ENCODE measurements around the gene C12orf50. TPM values are rescaled to one million over a fixed set of nuclear protein-coding genes. Genes with fewer than 3 reads are reported as not detected.

C12orf50 gene
- total RNA-seq, 4 donors from 2014 or later = not detected

DNA sequence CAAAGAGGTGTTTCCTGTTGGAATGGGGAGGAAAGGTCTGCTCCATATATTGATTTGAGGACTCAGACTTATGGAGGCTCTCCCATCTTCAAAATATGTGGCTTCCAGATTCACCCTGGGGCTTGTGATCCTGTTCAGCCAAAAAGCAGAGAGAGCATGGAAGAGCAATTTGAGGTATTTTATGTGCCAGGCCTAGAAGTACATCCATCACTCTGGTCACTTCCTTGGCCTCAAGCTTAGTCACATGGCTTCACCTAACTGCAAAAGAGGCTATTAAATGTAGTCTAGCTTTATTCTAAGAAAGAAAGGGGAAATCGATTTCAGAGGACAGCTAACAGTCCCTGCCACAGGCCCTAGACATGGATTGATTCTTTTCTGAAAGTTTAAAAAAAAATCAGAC, 86.2 kb downstream of the C12orf50 start:
- WGBS, 2 donors = 51 to 55% methylated on average over 1 of the region's 1 CpG
- TF ChIP-seq POLR2A (IDR thresholded peaks at IDR 0.05) = no peak
- TF ChIP-seq, protein P1, sequence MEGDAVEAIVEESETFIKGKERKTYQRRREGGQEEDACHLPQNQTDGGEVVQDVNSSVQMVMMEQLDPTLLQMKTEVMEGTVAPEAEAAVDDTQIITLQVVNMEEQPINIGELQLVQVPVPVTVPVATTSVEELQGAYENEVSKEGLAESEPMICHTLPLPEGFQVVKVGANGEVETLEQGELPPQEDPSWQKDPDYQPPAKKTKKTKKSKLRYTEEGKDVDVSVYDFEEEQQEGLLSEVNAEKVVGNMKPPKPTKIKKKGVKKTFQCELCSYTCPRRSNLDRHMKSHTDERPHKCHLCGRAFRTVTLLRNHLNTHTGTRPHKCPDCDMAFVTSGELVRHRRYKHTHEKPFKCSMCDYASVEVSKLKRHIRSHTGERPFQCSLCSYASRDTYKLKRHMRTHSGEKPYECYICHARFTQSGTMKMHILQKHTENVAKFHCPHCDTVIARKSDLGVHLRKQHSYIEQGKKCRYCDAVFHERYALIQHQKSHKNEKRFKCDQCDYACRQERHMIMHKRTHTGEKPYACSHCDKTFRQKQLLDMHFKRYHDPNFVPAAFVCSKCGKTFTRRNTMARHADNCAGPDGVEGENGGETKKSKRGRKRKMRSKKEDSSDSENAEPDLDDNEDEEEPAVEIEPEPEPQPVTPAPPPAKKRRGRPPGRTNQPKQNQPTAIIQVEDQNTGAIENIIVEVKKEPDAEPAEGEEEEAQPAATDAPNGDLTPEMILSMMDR (IDR thresholded peaks at IDR 0.05) = no peak
- no peak for DNase-seq (ENCODE audit: low spot score in 2 of 2)
- H3K4me3 ChIP-seq (ENCODE audit: low read depth, poor library complexity, severe bottlenecking) = no peak overlapping the region
- intact Hi-C loops (cut with DNase I; ENCODE audit: low total_unique reads) = no loop called here

- intact Hi-C loops (cut with DNase I; ENCODE audit: low total_unique reads) = no loop called here
- no peak overlapping the region for H3K4me3 ChIP-seq (ENCODE audit: low read depth, poor library complexity, severe bottlenecking)
- no peak for TF ChIP-seq POLR2A (IDR thresholded peaks at IDR 0.05)
- TF ChIP-seq, protein P1 (IDR thresholded peaks at IDR 0.05) = no peak
- no peak for DNase-seq (ENCODE audit: low spot score in 2 of 2)
These were observed 90.0 kb downstream of the C12orf50 start for GRCh38 chr12:87939182-87939581.

GRCh38 chr12:87935216-87935615, 94.0 kb downstream of the C12orf50 start:
- DNase-seq (ENCODE audit: low spot score in 2 of 2) = no peak
- intact Hi-C loops (cut with DNase I; ENCODE audit: low total_unique reads) = no loop called here
- H3K4me3 ChIP-seq (ENCODE audit: low read depth, poor library complexity, severe bottlenecking) = no peak overlapping the region
- TF ChIP-seq, protein P1 (IDR thresholded peaks at IDR 0.05) = no peak
- TF ChIP-seq POLR2A (IDR thresholded peaks at IDR 0.05) = no peak

GRCh38 chr12:87933991-87934390, 95.2 kb downstream of the C12orf50 start:
- TF ChIP-seq POLR2A (IDR thresholded peaks at IDR 0.05) = no peak
- TF ChIP-seq, protein P1 (IDR thresholded peaks at IDR 0.05) = no peak
- no peak for DNase-seq (ENCODE audit: low spot score in 2 of 2)
- intact Hi-C loops (cut with DNase I; ENCODE audit: low total_unique reads) = no loop called here
- no peak overlapping the region for H3K4me3 ChIP-seq (ENCODE audit: low read depth, poor library complexity, severe bottlenecking)

DNA sequence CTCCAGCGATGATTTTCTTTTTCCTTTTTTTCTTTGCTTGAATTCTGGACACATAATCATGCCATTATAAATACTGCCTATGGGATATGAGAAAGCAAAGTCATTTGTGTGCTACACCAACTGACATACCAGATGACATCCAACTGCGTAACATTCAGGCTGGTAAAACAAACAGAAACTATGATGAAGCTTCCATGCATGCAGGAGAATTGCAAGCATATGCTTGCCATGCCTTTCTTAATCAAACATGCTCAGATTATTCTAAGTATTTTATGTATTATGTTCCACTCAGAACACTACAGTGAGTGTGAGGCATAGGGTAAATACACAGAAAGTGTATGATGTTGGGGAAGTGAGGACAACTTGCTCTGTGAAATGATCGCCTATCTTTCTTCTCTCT, 97.4 kb downstream of the C12orf50 start:
- TF ChIP-seq, protein P1 (IDR thresholded peaks at IDR 0.05) = no peak
- TF ChIP-seq POLR2A (IDR thresholded peaks at IDR 0.05) = no peak
- no peak overlapping the region for H3K4me3 ChIP-seq (ENCODE audit: low read depth, poor library complexity, severe bottlenecking)
- intact Hi-C loops (cut with DNase I; ENCODE audit: low total_unique reads) = no loop called here
- WGBS, 2 donors = 80 to 83% methylated on average over 3 of the region's 3 CpGs
- no peak for DNase-seq (ENCODE audit: low spot score in 2 of 2)

GRCh38 chr12:87930627-87931026, 98.6 kb downstream of the C12orf50 start:
- no peak overlapping the region for H3K4me3 ChIP-seq (ENCODE audit: low read depth, poor library complexity, severe bottlenecking)
- 65 to 77% methylated on average over 1 of the region's 1 CpG for WGBS, 2 donors
- no peak for DNase-seq (ENCODE audit: low spot score in 2 of 2)
- intact Hi-C loops (cut with DNase I; ENCODE audit: low total_unique reads) = no loop called here
- TF ChIP-seq POLR2A (IDR thresholded peaks at IDR 0.05) = no peak
- TF ChIP-seq, protein P1 (IDR thresholded peaks at IDR 0.05) = no peak

Measured in lower leg skin (tissue), 4 donors.